Skeletal muscle cell (primary cell): ENCODE data around the gene SLC10A1.

Experiments
- DNase-seq: peaks from one replicate; pipeline ENCODE4 v3.0.0-alpha.2; 2010; ENCODE audit warnings: low read depth
- H3K4me3 ChIP-seq: 2 replicates; pipeline ENCODE4 v1.5.1; 2011; ENCODE audit warnings: low read depth, mild to moderate bottlenecking, control low read depth, low read length, moderate library complexity

Gene SLC10A1

GRCh38 chr14:69811227-69811867 is 14.3 kb upstream of the SLC10A1 start:
- no peak for DNase-seq
- no peak overlapping the region for H3K4me3 ChIP-seq

- no peak for DNase-seq
- H3K4me3 ChIP-seq, result no peak overlapping the region
Observed at GRCh38 chr14:69808919-69809808, 12.1 kb upstream of the SLC10A1 start.

- no peak overlapping the region for H3K4me3 ChIP-seq
- DNase-seq, result no peak
Observed at GRCh38 chr14:69807192-69807591, 10.2 kb upstream of the SLC10A1 start.

GRCh38 chr14:69804902-69805301 is 7.9 kb upstream of the SLC10A1 start:
- no peak overlapping the region for H3K4me3 ChIP-seq
- no peak for DNase-seq

GRCh38 chr14:69803753-69804152 is 6.7 kb upstream of the SLC10A1 start:
- no peak overlapping the region for H3K4me3 ChIP-seq
- DNase-seq, result no peak

- no peak overlapping the region for H3K4me3 ChIP-seq
- no peak for DNase-seq
Observed at GRCh38 chr14:69798339-69798735, 1.3 kb upstream of the SLC10A1 start.

- DNase-seq, result no peak
Observed at GRCh38 chr14:69797573-69798338, 715 bp upstream of the SLC10A1 start.

GRCh38 chr14:69795691-69796090 is 1.4 kb downstream of the SLC10A1 start:
- no peak for DNase-seq

More at GRCh38 chr14:69797573-69798338, 715 bp upstream of the SLC10A1 start:
- no peak overlapping the region for H3K4me3 ChIP-seq

GRCh38 chr14:69794791-69795190 is 2.2 kb downstream of the SLC10A1 start:
- H3K4me3 ChIP-seq, result no peak overlapping the region
- no peak for DNase-seq

More at GRCh38 chr14:69795691-69796090, 1.4 kb downstream of the SLC10A1 start:
- H3K4me3 ChIP-seq, result no peak overlapping the region

GRCh38 chr14:69792887-69793421 is 4.1 kb downstream of the SLC10A1 start:
- DNase-seq, result no peak
- H3K4me3 ChIP-seq, result no peak overlapping the region

- DNase-seq, result no peak
- H3K4me3 ChIP-seq, result no peak overlapping the region
Observed at GRCh38 chr14:69789118-69789640, 7.9 kb downstream of the SLC10A1 start.

- no peak for DNase-seq
- H3K4me3 ChIP-seq, result no peak overlapping the region
Observed at GRCh38 chr14:69786603-69787002, 10.4 kb downstream of the SLC10A1 start.

- DNase-seq, result no peak
- no peak overlapping the region for H3K4me3 ChIP-seq
Observed at GRCh38 chr14:69784942-69785341, 12.1 kb downstream of the SLC10A1 start.

- no peak overlapping the region for H3K4me3 ChIP-seq
- DNase-seq, result no peak
Observed at GRCh38 chr14:69780952-69781351, 16.1 kb downstream of the SLC10A1 start.

- DNase-seq, result no peak
- no peak overlapping the region for H3K4me3 ChIP-seq
Observed at GRCh38 chr14:69780092-69780491, 16.9 kb downstream of the SLC10A1 start.

- no peak for DNase-seq
- H3K4me3 ChIP-seq, result no peak overlapping the region
Observed at GRCh38 chr14:69779088-69779487, 18.0 kb downstream of the SLC10A1 start.

- DNase-seq, result no peak
- H3K4me3 ChIP-seq, result no peak overlapping the region
Observed at GRCh38 chr14:69776875-69777453, 20.1 kb downstream of the SLC10A1 start.

- no peak overlapping the region for H3K4me3 ChIP-seq
- no peak for DNase-seq
Observed at GRCh38 chr14:69775012-69775411, 22.0 kb downstream of the SLC10A1 start.

GRCh38 chr14:69773571-69774276 is 23.3 kb downstream of the SLC10A1 start:
- no peak overlapping the region for H3K4me3 ChIP-seq
- DNase-seq, result no peak
